ENCODE results near the gene SKIC2. TPM values are rescaled to one million over a fixed set of nuclear protein-coding genes. Genes with fewer than 3 reads are reported as not detected.
"Not testable (repeated sequence)": the region's sequence is repeated elsewhere in the genome, so short reads cannot be mapped to it uniquely, and the experiment has no call there.

Gene SKIC2
- total and polyA plus RNA-seq, 2 of the 8 experiments (the other 6 are each of a cell fraction or from before 2014, with no cell fraction given), result 42.1 to 59.7 TPM

DNA sequence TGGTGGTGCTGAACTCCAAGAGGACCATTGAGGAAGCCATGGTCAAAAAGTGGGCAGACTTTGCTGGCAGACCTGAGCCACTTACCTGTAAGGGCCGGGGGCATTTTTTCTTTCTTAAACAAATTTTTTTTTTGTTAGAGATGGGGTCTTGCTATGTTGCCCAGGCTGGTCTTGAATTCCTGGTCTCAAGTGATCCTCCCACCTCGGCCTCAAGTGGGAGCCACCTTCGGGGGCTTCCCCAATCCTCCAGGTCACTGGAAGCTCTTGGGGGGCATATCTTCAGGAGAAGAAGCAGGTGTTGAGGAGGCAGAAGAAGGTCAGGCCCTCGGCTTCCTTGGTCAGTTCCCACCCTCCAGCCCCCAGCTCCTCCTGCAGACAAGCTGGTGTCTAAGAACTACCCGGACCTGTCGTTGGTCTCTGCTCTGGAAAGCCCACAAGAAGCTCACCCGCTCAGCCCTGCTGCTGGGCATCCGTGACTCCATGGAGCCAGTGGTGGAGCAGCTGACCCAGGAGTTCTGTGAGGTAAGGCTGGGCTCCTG lies 47.1 kb downstream of the SKIC2 start:
- H3K27ac ChIP-seq (ENCODE audit: low read depth, low read length); H4K5ac ChIP-seq (ENCODE audit: insufficient read length, low read depth, low read length); POLR2A ChIA-PET (ENCODE audit: partially characterized antibody); H3K4ac ChIP-seq (replicated peaks; ENCODE audit: insufficient read length, low read depth, low read length); H3K14ac ChIP-seq (ENCODE audit: insufficient read length); H3K4me2 ChIP-seq (ENCODE audit: insufficient read depth in 1 of 2, low read depth in 2 of 2, low read length in 2 of 2); H4K20me1 ChIP-seq (replicated peaks in 1 of 2; ENCODE audit: control insufficient read depth in 1 of 2, insufficient read depth in 2 of 2, low read length in 2 of 2); H3K36me3 ChIP-seq (ENCODE audit: control insufficient read depth in 2 of 4, insufficient read depth in 4 of 4, low read length in 3 of 4); H2BK20ac ChIP-seq (ENCODE audit: low read length); H3K79me2 ChIP-seq (ENCODE audit: control insufficient read depth in 1 of 2, insufficient read depth in 2 of 2, low read length in 2 of 2); H4K91ac ChIP-seq (replicated peaks; ENCODE audit: insufficient read length, low read length); H3K4me1 ChIP-seq (replicated peaks in 1 of 4; ENCODE audit: control insufficient read depth in 3 of 4, insufficient read depth in 4 of 4, low read length in 3 of 4); H3K56ac ChIP-seq (replicated peaks; ENCODE audit: insufficient read length, low read depth, low read length); FAIRE-seq; H3K79me1 ChIP-seq (ENCODE audit: low read depth, low read length); H3K23me2 ChIP-seq (ENCODE audit: low read depth, low read length); DNase-seq (ENCODE audit: low read depth in 1 of 2, low spot score in 2 of 2); H3K4me3 ChIP-seq (ENCODE audit: extremely low read depth in 1 of 4, insufficient read depth in 2 of 4, low read depth in 3 of 4, low read length in 4 of 4); H2BK15ac ChIP-seq (ENCODE audit: low read length); H3K9me3 ChIP-seq (ENCODE audit: insufficient read depth in 2 of 2, low read depth in 1 of 2, low read length in 1 of 2); H2AK5ac ChIP-seq (ENCODE audit: low read depth, low read length); CTCF ChIA-PET (ENCODE audit: partially characterized antibody); H2AFZ ChIP-seq (ENCODE audit: low read length); H3K27me3 ChIP-seq (replicated peaks in 1 of 4; ENCODE audit: control insufficient read depth in 3 of 4, extremely low read depth in 1 of 4, insufficient read depth in 3 of 4, low read length in 3 of 4); H2BK12ac ChIP-seq (ENCODE audit: low read depth, low read length); H3K18ac ChIP-seq (ENCODE audit: extremely low read depth, low read length); H3K23ac ChIP-seq (ENCODE audit: insufficient read length); H3K9ac ChIP-seq (replicated peaks in 1 of 4; ENCODE audit: extremely low read depth in 1 of 4, low read depth in 3 of 4, low read length in 3 of 4); H2BK5ac ChIP-seq (ENCODE audit: low read depth, low read length); H2BK120ac ChIP-seq (replicated peaks; ENCODE audit: low read depth, low read length); H4K8ac ChIP-seq (ENCODE audit: extremely low read depth, insufficient read depth, low read length): not testable (repeated sequence)
- WGBS, 2 experiments (ENCODE audit: extremely low coverage in 1 of 2, insufficient coverage in 1 of 2, insufficient read length in 1 of 2, insufficient replicate concordance in 2 of 2, low coverage in 1 of 2, low lambda C conversion rate in 2 of 2, missing lambda C conversion rate in 1 of 2), result 79% methylated on average over 3 of the region's 8 CpGs; no CpG with 5 or more reads in 1 of the 2 experiments

DNA sequence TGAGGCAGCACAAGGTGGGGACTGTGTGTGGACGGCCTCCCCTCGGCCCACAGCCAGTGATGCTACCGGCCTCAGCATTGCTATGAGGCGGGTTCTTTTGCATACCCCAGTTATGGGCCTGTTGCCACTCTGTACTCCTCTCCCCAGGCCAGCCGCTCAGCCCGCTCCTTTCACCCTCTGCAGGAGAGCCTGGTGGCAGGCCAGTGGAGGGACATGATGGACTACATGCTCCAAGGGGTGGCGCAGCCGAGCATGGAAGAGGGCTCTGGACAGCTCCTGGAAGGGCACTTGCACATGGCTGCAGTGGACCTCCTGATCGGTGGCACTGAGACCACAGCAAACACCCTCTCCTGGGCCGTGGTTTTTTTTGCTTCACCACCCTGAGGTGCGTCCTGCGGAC lies 48.1 kb downstream of the SKIC2 start:
- H3K4ac ChIP-seq (replicated peaks; ENCODE audit: insufficient read length, low read depth, low read length); H3K14ac ChIP-seq (ENCODE audit: insufficient read length); H2AFZ ChIP-seq (ENCODE audit: low read length); H4K91ac ChIP-seq (replicated peaks; ENCODE audit: insufficient read length, low read length); POLR2A ChIA-PET (ENCODE audit: partially characterized antibody); H4K20me1 ChIP-seq (replicated peaks in 1 of 2; ENCODE audit: control insufficient read depth in 1 of 2, insufficient read depth in 2 of 2, low read length in 2 of 2); H3K4me3 ChIP-seq (ENCODE audit: extremely low read depth in 1 of 4, insufficient read depth in 2 of 4, low read depth in 3 of 4, low read length in 4 of 4); FAIRE-seq; H3K23me2 ChIP-seq (ENCODE audit: low read depth, low read length); CTCF ChIA-PET (ENCODE audit: partially characterized antibody); H3K9ac ChIP-seq (replicated peaks in 1 of 4; ENCODE audit: extremely low read depth in 1 of 4, low read depth in 3 of 4, low read length in 3 of 4); H3K36me3 ChIP-seq (ENCODE audit: control insufficient read depth in 2 of 4, insufficient read depth in 4 of 4, low read length in 3 of 4); H4K8ac ChIP-seq (ENCODE audit: extremely low read depth, insufficient read depth, low read length); H2BK120ac ChIP-seq (replicated peaks; ENCODE audit: low read depth, low read length); H2BK15ac ChIP-seq (ENCODE audit: low read length); H2BK5ac ChIP-seq (ENCODE audit: low read depth, low read length); H3K23ac ChIP-seq (ENCODE audit: insufficient read length); H3K79me2 ChIP-seq (ENCODE audit: control insufficient read depth in 1 of 2, insufficient read depth in 2 of 2, low read length in 2 of 2); H2BK12ac ChIP-seq (ENCODE audit: low read depth, low read length); H3K4me2 ChIP-seq (ENCODE audit: insufficient read depth in 1 of 2, low read depth in 2 of 2, low read length in 2 of 2); H3K18ac ChIP-seq (ENCODE audit: extremely low read depth, low read length); H3K56ac ChIP-seq (replicated peaks; ENCODE audit: insufficient read length, low read depth, low read length); H2BK20ac ChIP-seq (ENCODE audit: low read length); H3K9me3 ChIP-seq (ENCODE audit: insufficient read depth in 2 of 2, low read depth in 1 of 2, low read length in 1 of 2); H3K27ac ChIP-seq (ENCODE audit: low read depth, low read length); H2AK5ac ChIP-seq (ENCODE audit: low read depth, low read length); H3K79me1 ChIP-seq (ENCODE audit: low read depth, low read length); H4K5ac ChIP-seq (ENCODE audit: insufficient read length, low read depth, low read length); H3K4me1 ChIP-seq (replicated peaks in 1 of 4; ENCODE audit: control insufficient read depth in 3 of 4, insufficient read depth in 4 of 4, low read length in 3 of 4); H3K27me3 ChIP-seq (replicated peaks in 1 of 4; ENCODE audit: control insufficient read depth in 3 of 4, extremely low read depth in 1 of 4, insufficient read depth in 3 of 4, low read length in 3 of 4): not testable (repeated sequence)
- 83% methylated on average over 4 of the region's 12 CpGs; no CpG with 5 or more reads in 1 of the 2 experiments for WGBS, 2 experiments (ENCODE audit: extremely low coverage in 1 of 2, insufficient coverage in 1 of 2, insufficient read length in 1 of 2, insufficient replicate concordance in 2 of 2, low coverage in 1 of 2, low lambda C conversion rate in 2 of 2, missing lambda C conversion rate in 1 of 2)
- DNase-seq (ENCODE audit: low read depth in 1 of 2, low spot score in 2 of 2), result peak in 1 of 2 experiments; percentile 27
